HepG2 (cell line): Measurements from ENCODE around the gene LINGO3. TPM values are rescaled to one million over a fixed set of nuclear protein-coding genes. Genes with fewer than 3 reads are reported as not detected.
A peak's percentile ranks its signal among the peaks of the same experiment; 100 is the strongest.

Experiments used
- BCLAF1 ChIP-seq: fragments of 450-650 bp; IDR thresholded peaks from 2 replicates; pipeline ENCODE4 v1.6.1; 2017; ENCODE audit warnings: mild to moderate bottlenecking
- HNF4G ChIP-seq, 2 experiments: sonication (generic) in 1 of 2; formaldehyde crosslinking in 1 of 2; IDR thresholded peaks; 2 replicates each; pipeline versions ENCODE4 v1.4.0 to v1.6.1; 2011 to 2020; ENCODE audit warnings: borderline replicate concordance in 2 of 2, low read depth in 2 of 2, mild to moderate bottlenecking in 2 of 2, low read length in 1 of 2, missing genetic modification reagents in 1 of 2, moderate library complexity in 1 of 2
- KLF13 ChIP-seq: sonication (generic); formaldehyde crosslinking; IDR thresholded peaks from 2 replicates; pipeline ENCODE4 v1.4.0; 2020; ENCODE audit warnings: mild to moderate bottlenecking, missing genetic modification reagents
- MTF1 ChIP-seq: sonication (generic); formaldehyde crosslinking; IDR thresholded peaks from 2 replicates; pipeline ENCODE4 v1.5.0; 2020; ENCODE audit warnings: missing genetic modification reagents
- MXD1 ChIP-seq: sonication (generic); formaldehyde crosslinking; IDR thresholded peaks from 2 replicates; pipeline ENCODE4 v1.4.0; 2020; ENCODE audit warnings: mild to moderate bottlenecking, missing genetic modification reagents
- NR2C2 ChIP-seq: sonication (generic); formaldehyde crosslinking; IDR thresholded peaks from 2 replicates; pipeline ENCODE4 v1.4.0; 2020; ENCODE audit warnings: missing genetic modification reagents, mild to moderate bottlenecking, moderate library complexity, borderline replicate concordance
- POLR2AphosphoS2 ChIP-seq: IDR thresholded peaks from 2 replicates; pipeline ENCODE4 v1.6.1; 2011; ENCODE audit warnings: low read depth, low read length, improper control_type of control experiment
- RFX5 ChIP-seq: IDR thresholded peaks from 2 replicates; pipeline ENCODE4 v1.6.1; 2011; ENCODE audit warnings: low read depth, low read length, improper control_type of control experiment
- SAP130 ChIP-seq: IDR thresholded peaks from 2 replicates; pipeline ENCODE4 v1.6.1; 2016; ENCODE audit warnings: low read depth
- SRSF9 ChIP-seq: fragments of 200-400 bp; formaldehyde crosslinking; IDR thresholded peaks from 2 replicates; pipeline ENCODE4 v1.6.1; 2018; ENCODE audit warnings: borderline replicate concordance, mild to moderate bottlenecking, low read depth, low read length; ENCODE audit not compliant: insufficient read depth, poor library complexity, severe bottlenecking
- SRY ChIP-seq: sonication (generic); formaldehyde crosslinking; IDR thresholded peaks from 2 replicates; pipeline ENCODE4 v1.8.0; 2022; ENCODE audit warnings: mild to moderate bottlenecking, missing genetic modification reagents
- TCF7L2 ChIP-seq: IDR thresholded peaks from 2 replicates; pipeline ENCODE4 v1.6.1; 2011; ENCODE audit warnings: mild to moderate bottlenecking, low read depth, low read length, moderate library complexity
- ZBTB7A ChIP-seq: sonication (generic); formaldehyde crosslinking; IDR thresholded peaks from 2 replicates; pipeline ENCODE4 v1.8.0; 2022; ENCODE audit warnings: mild to moderate bottlenecking, missing genetic modification reagents
- ZNF292 ChIP-seq: sonication (generic); formaldehyde crosslinking; IDR thresholded peaks from 2 replicates; pipeline ENCODE4 v1.8.1; 2022; ENCODE audit warnings: mild to moderate bottlenecking, low read depth, missing genetic modification reagents, borderline replicate concordance
- ZNF407 ChIP-seq: sonication (generic); formaldehyde crosslinking; IDR thresholded peaks from one replicate; pipeline ENCODE4 v1.5.1; 2020; ENCODE audit warnings: mild to moderate bottlenecking, missing genetic modification reagents; ENCODE audit errors: not compliant biosample characterization
- ZNF670 ChIP-seq: sonication (generic); formaldehyde crosslinking; IDR thresholded peaks from 2 replicates; pipeline ENCODE4 v1.8.0; 2022; ENCODE audit warnings: mild to moderate bottlenecking, missing genetic modification reagents, borderline replicate concordance
- ZNF720 ChIP-seq: sonication (generic); formaldehyde crosslinking; IDR thresholded peaks from 2 replicates; pipeline ENCODE4 v1.4.0; 2020; ENCODE audit warnings: missing genetic modification reagents
- ZNF776 ChIP-seq: sonication (generic); formaldehyde crosslinking; IDR thresholded peaks from 2 replicates; pipeline ENCODE4 v1.4.0; 2020; ENCODE audit warnings: mild to moderate bottlenecking, missing genetic modification reagents
- polyA plus RNA-seq, 8 experiments: library from polyadenylated mRNA; depleted of rRNA in 3 of 8; stranded (reverse) in 7 of 8; unstranded in 1 of 8; fragments of >200 nt; fragmentation: Illumina TruSeq in 4 of 8; extraction: Trizol in 4 of 8; gene quantifications; 2 replicates each; pipeline versions ENCODE4 v1.2.1 to v1.2.3, GENCODE V29; 2011 to 2016; ENCODE audit warnings: low read depth in 4 of 8, missing spikeins in 1 of 8, mixed read lengths in 1 of 8; ENCODE audit not compliant: insufficient read depth in 1 of 8
- total RNA-seq, 5 experiments: library from RNA; depleted of rRNA; stranded (reverse); fragments of >200 nt; fragmentation: Illumina TruSeq; extraction: Trizol; gene quantifications; 2 replicates each; pipeline ENCODE4 v1.2.3, GENCODE V29; 2016; ENCODE audit warnings: low read depth in 1 of 5

Gene LINGO3
- total and polyA plus RNA-seq, 2 of the 13 experiments (the other 11 are each of a cell fraction or from before 2014, with no cell fraction given) = not detected

- TF ChIP-seq BCLAF1 = no peak
- TF ChIP-seq SAP130 (CRISPR knock-in tag) = no peak
- no peak for TF ChIP-seq TCF7L2
- TF ChIP-seq ZNF720 (CRISPR knock-in tag) = no peak
- TF ChIP-seq ZNF292 (CRISPR knock-in tag) = 0 out of 2 replicates have a peak, but pooled peaks have one; percentile 38
- TF ChIP-seq ZBTB7A (CRISPR knock-in tag) = 0 out of 2 replicates have a peak, but pooled peaks have one; percentile 19
- no peak for TF ChIP-seq MTF1
- no peak for TF ChIP-seq ZNF407 (CRISPR knock-in tag)
- no peak for TF ChIP-seq NR2C2 (CRISPR knock-in tag)
- no peak for TF ChIP-seq KLF13 (CRISPR knock-in tag)
- no peak for TF ChIP-seq MXD1 (CRISPR knock-in tag)
- TF ChIP-seq RFX5 = no peak
- TF ChIP-seq POLR2AphosphoS2 = peak; percentile 39
- no peak for TF ChIP-seq SRY
- TF ChIP-seq ZNF776 (CRISPR knock-in tag) = 0 out of 2 replicates have a peak, but pooled peaks have one; percentile 49
- TF ChIP-seq ZNF670 (CRISPR knock-in tag) = no peak
- TF ChIP-seq SRSF9 = no peak
- TF ChIP-seq HNF4G (IDR thresholded peaks at IDR 0.05; ENCODE audit: borderline replicate concordance, low read depth, low read length) = peak; percentile 60; the same call in 1 of the 2 replicates
- TF ChIP-seq HNF4G (CRISPR knock-in tag; IDR thresholded peaks at IDR 0.05; ENCODE audit: borderline replicate concordance, low read depth) = no peak
These were observed 29.3 kb downstream of the LINGO3 start (continued) for GRCh38 chr19:2278459-2279158.
